HFFc6 (cell line): Measurements from ENCODE around the gene TDRD12. TPM values are rescaled to one million over a fixed set of nuclear protein-coding genes. Genes with fewer than 3 reads are reported as not detected.
A peak's percentile ranks its signal among the peaks of the same experiment; 100 is the strongest.
"Not testable (repeated sequence)": the region's sequence is repeated elsewhere in the genome, so short reads cannot be mapped to it uniquely, and the experiment has no call there.

Source experiments
- DNase-seq: peaks from one replicate; pipeline ENCODE4 v3.0.0-alpha.2; 2018
- H3K27ac Mint-ChIP-seq: 2 replicates; pipeline ENCODE4 v1.8.0; 2020; ENCODE audit warnings: mild to moderate bottlenecking, mixed read lengths
- H3K27me3 Mint-ChIP-seq: 2 replicates; pipeline ENCODE4 v1.8.0; 2021; ENCODE audit warnings: mild to moderate bottlenecking, moderate library complexity, mixed read lengths; ENCODE audit not compliant: insufficient read depth
- H3K36me3 Mint-ChIP-seq: 2 replicates; pipeline ENCODE4 v1.8.0; 2021; ENCODE audit warnings: low read depth, mixed read lengths
- H3K4me1 Mint-ChIP-seq: 2 replicates; pipeline ENCODE4 v1.8.0; 2020; ENCODE audit warnings: low read depth, mixed read lengths
- H3K4me3 Mint-ChIP-seq: 2 replicates; pipeline ENCODE4 v1.8.0; 2020; ENCODE audit warnings: mild to moderate bottlenecking, moderate library complexity, mixed read lengths
- H3K9me3 Mint-ChIP-seq: 2 replicates; pipeline ENCODE4 v1.8.0; 2020; ENCODE audit warnings: mild to moderate bottlenecking, mixed read lengths
- total RNA-seq, 6 experiments: library from RNA; stranded (reverse); fragmentation: NEBNext Ultra II Directional; extraction: Animal tissue kit (Norgen Biotek cat#: 25700); gene quantifications; 2 replicates in 1 of 6; 3 replicates in 5 of 6; pipeline ENCODE4 v1.2.3, GENCODE V29; 2021
- TF ChIP-seq, protein P1 (sequence below): fragments of 200-600 bp; sonication (generic); IDR thresholded peaks from 2 replicates; pipeline ENCODE4 v1.5.0; 2021; ENCODE audit warnings: antibody characterized with exemption, mild to moderate bottlenecking

The TDRD12 gene
- total RNA-seq, 6 experiments from 2014 or later, result 0.07 to 0.31 (median 0.18) TPM; not detected in 1

DNA sequence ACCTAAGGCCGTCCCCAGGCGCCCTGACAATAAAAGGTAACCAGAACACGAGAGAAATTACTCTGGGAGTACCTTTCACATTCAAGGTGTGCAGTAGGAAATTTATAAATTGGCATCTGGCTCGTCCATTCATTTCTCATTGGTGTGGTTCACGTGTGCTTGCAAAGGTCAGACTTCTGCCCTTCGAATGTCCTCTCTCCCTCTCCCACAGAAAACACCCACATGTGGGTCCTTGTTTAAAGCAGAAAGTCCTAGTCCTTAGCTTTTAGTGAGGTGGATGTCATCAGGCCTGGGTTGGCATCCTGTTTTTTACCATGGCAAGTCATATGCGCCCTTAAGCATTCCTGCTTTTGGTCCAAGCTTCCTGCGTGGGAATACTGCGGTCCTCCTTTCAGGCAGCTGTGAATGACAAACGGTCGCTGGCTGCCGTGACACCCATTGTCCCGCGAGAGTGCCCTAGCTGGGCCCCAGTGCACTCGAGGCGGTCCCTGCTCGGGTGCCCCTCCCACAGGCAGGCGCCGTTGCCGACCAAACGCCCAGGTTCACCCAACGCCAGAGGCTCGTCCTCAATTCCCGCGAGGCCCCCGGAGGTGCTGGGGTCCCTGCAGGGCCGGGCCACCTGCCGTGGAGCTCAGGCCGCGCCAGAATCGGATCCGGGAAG lies 28.1 kb upstream of the TDRD12 start, which contains the start of gene NUDT19:
TSS of gene NUDT19 (plus strand) at position 531 of the 661 bp plus-strand sequence. CDS start 140 bp downstream, outside the sequence.
- Mint-ChIP-seq H3K27ac (peak within 1 kb of the TSS; percentile 93), H3K4me1 (peaks cover 41% of the 10 kb centered on the region), H3K9me3 (peaks cover 12% of the 10 kb centered on the region; the same call in 1 of the 2 replicates), H3K4me3 (peak within 1 kb of the TSS; percentile 91), H3K27me3 (no peaks in the 10 kb centered on the region; the same call in 1 of the 2 replicates), H3K36me3 (peaks cover 28% of the 10 kb centered on the region)
- TF ChIP-seq, protein P1, sequence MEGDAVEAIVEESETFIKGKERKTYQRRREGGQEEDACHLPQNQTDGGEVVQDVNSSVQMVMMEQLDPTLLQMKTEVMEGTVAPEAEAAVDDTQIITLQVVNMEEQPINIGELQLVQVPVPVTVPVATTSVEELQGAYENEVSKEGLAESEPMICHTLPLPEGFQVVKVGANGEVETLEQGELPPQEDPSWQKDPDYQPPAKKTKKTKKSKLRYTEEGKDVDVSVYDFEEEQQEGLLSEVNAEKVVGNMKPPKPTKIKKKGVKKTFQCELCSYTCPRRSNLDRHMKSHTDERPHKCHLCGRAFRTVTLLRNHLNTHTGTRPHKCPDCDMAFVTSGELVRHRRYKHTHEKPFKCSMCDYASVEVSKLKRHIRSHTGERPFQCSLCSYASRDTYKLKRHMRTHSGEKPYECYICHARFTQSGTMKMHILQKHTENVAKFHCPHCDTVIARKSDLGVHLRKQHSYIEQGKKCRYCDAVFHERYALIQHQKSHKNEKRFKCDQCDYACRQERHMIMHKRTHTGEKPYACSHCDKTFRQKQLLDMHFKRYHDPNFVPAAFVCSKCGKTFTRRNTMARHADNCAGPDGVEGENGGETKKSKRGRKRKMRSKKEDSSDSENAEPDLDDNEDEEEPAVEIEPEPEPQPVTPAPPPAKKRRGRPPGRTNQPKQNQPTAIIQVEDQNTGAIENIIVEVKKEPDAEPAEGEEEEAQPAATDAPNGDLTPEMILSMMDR, result no peak
- DNase-seq, result peak; percentile 86

DNA sequence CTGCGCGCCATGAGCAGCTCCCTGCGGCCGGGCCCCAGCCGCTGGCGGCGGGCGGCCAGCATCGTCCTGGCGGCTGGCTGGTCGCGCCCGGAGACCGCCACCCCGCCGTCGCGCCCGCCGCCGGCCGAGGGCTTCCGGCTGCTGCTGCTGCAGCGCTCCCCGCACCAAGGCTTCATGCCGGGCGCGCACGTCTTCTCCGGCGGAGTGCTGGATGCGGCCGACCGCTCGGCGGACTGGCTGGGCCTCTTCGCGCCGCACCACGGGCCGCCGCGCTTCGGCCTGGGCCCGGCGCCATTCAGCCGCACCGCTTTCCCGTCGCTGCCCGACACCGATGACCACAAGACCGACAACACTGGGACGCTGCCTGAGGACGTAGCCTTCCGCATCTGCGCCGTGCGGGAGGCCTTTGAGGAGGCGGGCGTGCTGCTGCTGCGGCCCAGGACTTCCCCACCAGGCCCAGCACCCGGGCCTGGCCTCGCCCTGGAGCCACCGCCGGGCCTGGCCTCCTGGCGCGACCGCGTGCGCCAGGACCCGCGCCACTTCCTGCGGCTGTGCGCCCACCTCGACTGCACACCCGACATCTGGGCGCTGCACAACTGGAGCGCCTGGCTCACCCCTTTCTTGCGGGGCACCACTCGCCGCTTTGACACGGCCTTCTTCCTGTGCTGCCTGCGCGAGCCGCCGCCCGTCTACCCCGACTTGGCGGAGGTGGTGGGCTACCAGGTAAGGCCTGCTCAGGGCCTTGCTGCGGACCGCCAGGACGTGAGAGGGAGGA lies 27.4 kb upstream of the TDRD12 start:
- peaks cover 41% of the 10 kb centered on the region for H3K4me1 Mint-ChIP-seq
- peaks cover 32% of the 10 kb centered on the region for H3K36me3 Mint-ChIP-seq
- no peaks in the 10 kb centered on the region; the same call in 1 of the 2 replicates for H3K27me3 Mint-ChIP-seq
- peak overlapping the region; percentile 91 for H3K4me3 Mint-ChIP-seq
- peak overlapping the region; percentile 93 for H3K27ac Mint-ChIP-seq
- TF ChIP-seq, protein P1, result no peak
- peaks cover 12% of the 10 kb centered on the region; the same call in 1 of the 2 replicates for H3K9me3 Mint-ChIP-seq
- peak; percentile 61 for DNase-seq

DNA sequence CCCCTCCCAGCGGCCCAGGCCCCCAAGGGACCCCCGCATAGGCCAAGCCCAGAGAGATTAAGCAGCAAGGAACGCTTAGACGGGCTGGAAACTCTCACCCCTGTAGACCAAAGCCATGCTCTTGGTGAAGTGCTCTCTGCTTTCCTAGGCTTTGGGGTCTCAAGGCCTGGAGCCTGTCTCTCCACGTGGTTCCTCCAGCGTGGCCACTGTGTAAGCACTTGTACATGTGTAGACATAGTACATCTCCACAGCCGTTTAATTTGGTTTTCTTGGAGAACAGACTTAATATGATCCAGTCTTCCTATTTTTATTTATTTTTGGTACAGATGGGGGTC lies 26.9 kb upstream of the TDRD12 start:
- no peaks in the 10 kb centered on the region; the same call in 1 of the 2 replicates for H3K27me3 Mint-ChIP-seq
- H3K4me1 Mint-ChIP-seq, result peaks cover 41% of the 10 kb centered on the region
- peak overlapping the region; percentile 86 for H3K4me3 Mint-ChIP-seq
- no peak for DNase-seq
- H3K36me3 Mint-ChIP-seq, result peaks cover 37% of the 10 kb centered on the region
- peak overlapping the region; percentile 79 for H3K27ac Mint-ChIP-seq
- TF ChIP-seq, protein P1, result no peak
- H3K9me3 Mint-ChIP-seq, result peaks cover 12% of the 10 kb centered on the region; the same call in 1 of the 2 replicates

DNA sequence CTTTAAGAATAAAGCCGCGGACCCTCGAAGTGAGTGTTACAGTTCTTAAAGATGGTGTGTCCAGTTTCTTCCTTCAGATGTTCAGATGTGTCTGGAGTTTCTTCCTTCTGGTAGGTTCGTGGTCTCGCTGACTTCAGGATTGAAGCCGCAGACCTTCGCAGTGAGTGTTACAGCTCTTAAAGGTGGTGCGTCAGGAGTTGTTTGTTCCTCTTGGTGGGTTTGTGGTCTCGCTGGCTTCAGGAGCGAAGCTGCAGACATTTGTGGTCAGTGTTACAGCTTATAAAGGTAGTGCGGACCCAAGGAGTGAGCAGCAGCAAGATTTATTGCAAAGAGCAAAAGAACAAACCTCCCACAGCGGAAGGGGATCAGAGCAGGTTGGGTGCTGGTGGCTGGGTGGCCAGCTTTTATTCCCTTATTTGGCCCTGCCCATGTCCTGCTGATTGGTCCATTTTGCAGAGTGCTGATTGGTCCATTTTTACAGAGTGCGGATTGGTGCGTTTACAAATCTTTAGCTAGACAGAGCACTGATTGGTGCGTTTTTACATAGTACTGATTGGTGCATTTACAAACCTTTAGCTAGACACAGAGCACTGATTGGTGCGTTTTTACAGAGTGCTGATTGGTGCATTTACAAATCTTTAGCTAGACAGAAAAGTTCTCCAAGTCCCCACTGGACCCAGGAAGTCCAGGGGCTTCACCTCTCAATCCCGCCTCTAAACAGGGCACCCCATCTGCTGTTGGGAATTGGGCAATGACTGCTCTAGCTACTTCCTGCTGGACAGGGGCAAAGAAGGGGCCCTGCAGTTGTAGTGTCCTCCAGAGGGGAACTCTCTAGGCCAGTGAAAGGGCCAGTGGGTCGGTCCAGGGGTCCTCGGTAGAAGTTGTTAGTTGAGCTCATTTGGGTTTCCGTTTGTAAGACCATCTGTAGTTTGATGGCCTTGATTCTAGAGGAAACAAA lies 26.1 kb upstream of the TDRD12 start:
- H3K27me3 Mint-ChIP-seq, DNase-seq: not testable (repeated sequence)
- H3K4me1 Mint-ChIP-seq, result peaks cover 41% of the 10 kb centered on the region
- peak overlapping the region; percentile 86 for H3K4me3 Mint-ChIP-seq
- peak overlapping the region; percentile 79 for H3K27ac Mint-ChIP-seq
- H3K36me3 Mint-ChIP-seq, result peaks cover 45% of the 10 kb centered on the region
- H3K9me3 Mint-ChIP-seq, result peaks cover 12% of the 10 kb centered on the region; the same call in 1 of the 2 replicates

DNA sequence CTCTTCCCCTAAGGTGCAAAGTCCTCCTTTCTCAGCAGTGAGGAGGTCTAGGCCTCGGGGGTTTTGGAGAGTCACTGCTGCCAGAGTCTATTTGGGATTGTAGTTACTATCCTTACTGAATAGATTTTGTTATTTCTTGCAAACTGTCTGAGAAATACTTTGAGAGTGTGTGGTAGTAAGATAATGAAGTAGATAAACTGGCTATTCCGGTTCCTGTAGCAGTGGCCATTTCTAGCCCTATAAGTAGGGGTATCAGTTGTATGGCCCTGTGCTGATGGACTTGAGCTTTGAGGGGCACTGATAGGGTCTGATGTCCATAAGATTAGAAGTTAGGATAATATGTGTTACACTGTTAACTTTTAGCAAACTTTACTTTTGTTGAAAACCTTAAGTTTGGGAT lies 25.3 kb upstream of the TDRD12 start:
- not testable (repeated sequence) for H3K27me3 Mint-ChIP-seq, H3K27ac Mint-ChIP-seq, DNase-seq
- peaks cover 54% of the 10 kb centered on the region for H3K36me3 Mint-ChIP-seq
- peaks cover 17% of the 10 kb centered on the region for H3K9me3 Mint-ChIP-seq
- peaks cover 41% of the 10 kb centered on the region for H3K4me1 Mint-ChIP-seq
- peak overlapping the region; percentile 86 for H3K4me3 Mint-ChIP-seq

DNA sequence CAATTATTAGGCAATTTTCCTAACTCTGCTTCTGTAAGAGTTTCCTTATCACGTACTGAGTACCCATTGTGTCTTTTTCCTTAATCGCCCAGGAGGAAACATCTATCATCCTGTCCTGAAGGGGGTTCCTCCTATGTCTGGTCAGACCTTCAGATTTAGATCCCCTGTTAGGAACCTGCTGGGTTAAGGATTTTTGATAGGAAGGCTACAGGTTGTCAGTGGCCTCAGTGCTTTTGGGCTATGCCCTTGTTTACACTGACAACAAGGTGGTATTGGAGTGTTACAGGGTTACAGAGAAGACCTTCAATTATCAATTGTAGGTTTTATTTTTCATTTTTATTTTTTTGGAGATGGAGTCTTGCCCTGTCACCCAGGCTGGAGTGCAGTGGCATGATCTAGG lies 24.7 kb upstream of the TDRD12 start:
- DNase-seq, H3K27ac Mint-ChIP-seq, H3K27me3 Mint-ChIP-seq: not testable (repeated sequence)
- H3K4me3 Mint-ChIP-seq, result peak overlapping the region; percentile 86; the same call in 1 of the 2 replicates
- peaks cover 41% of the 10 kb centered on the region for H3K4me1 Mint-ChIP-seq
- peaks cover 59% of the 10 kb centered on the region for H3K36me3 Mint-ChIP-seq
- peaks cover 19% of the 10 kb centered on the region for H3K9me3 Mint-ChIP-seq

DNA sequence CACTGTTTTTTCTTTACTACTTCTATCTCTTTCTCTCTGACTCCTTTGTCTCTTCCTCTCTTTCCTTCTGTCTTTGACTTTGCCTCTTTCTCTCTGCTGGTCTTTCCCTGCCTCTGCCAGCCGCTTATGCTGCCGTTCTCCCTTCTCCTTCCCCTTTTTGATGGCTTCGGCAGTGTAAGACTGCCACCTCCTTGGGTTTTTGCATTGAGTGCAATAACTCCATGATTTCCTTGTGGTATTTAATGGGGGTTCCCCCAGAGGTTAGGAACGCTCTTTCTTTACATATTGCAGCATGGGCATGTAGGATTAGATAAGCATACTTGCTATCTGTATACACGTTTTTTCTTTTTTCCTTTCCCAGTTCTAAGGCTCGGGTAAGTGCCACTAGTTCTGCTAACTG lies 24.1 kb upstream of the TDRD12 start:
- not testable (repeated sequence) for DNase-seq, H3K4me3 Mint-ChIP-seq
- H3K4me1 Mint-ChIP-seq, result peaks cover 41% of the 10 kb centered on the region

DNA sequence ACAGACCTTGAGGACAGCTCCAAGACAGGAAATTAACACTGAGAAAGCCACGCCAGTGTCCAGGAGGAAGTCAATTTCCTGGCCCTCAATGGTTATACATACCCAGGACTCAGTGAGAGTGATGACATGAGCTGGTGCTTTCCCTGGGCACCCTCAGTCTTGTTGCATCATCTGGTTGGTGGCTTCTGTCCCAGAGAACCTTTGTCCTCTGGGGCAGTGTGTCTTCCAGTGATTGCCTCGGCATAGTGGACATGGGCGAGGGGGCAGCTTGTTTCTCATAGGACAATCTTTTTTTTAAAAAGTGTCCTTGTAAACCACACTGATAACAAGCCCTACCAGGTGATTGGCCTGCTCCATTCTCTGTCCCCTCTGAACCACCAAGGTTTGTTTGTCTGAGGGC lies 22.8 kb upstream of the TDRD12 start:
- peaks cover 31% of the 10 kb centered on the region for H3K4me1 Mint-ChIP-seq
- peaks cover 25% of the 10 kb centered on the region for H3K9me3 Mint-ChIP-seq
- not testable (repeated sequence) for H3K27ac Mint-ChIP-seq, H3K4me3 Mint-ChIP-seq, DNase-seq, H3K27me3 Mint-ChIP-seq
- H3K36me3 Mint-ChIP-seq, result peaks cover 71% of the 10 kb centered on the region

More for the DNA sequence above, 24.1 kb upstream of the TDRD12 start:
- H3K27ac Mint-ChIP-seq, H3K27me3 Mint-ChIP-seq: not testable (repeated sequence)
- peaks cover 25% of the 10 kb centered on the region for H3K9me3 Mint-ChIP-seq
- peaks cover 66% of the 10 kb centered on the region for H3K36me3 Mint-ChIP-seq

DNA sequence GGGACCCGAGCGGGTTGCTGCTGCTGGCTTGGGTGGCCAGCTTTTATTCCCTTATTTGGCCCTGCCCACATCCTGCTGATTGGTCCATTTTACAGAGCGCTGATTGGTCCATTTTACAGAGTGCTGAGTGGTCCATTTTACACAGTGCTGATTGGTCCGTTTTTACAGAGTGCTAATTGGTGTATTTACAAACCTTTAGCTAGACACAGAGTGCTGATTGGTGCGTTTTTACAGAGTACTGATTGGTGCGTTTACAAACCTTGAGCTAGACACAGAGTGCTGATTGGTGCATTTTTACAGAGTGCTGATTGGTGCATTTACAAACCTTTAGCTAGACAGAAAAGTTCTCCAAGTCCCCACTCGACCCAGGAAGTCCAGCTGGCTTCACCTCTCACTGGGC lies 19.4 kb upstream of the TDRD12 start:
- not testable (repeated sequence) for DNase-seq, H3K27me3 Mint-ChIP-seq, H3K4me1 Mint-ChIP-seq, H3K4me3 Mint-ChIP-seq, H3K27ac Mint-ChIP-seq
- H3K9me3 Mint-ChIP-seq, result peaks cover 34% of the 10 kb centered on the region
- H3K36me3 Mint-ChIP-seq, result peaks cover 81% of the 10 kb centered on the region
